Measurements from ENCODE around the gene FDXR. TPM values are rescaled to one million over a fixed set of nuclear protein-coding genes. Genes with fewer than 3 reads are reported as not detected.
A peak's percentile ranks its signal among the peaks of the same experiment; 100 is the strongest.

FDXR gene
- total and polyA plus RNA-seq, 9 of the 15 experiments (the other 6 are each of a cell fraction or from before 2014, with no cell fraction given) = 0.89 to 70.7 (median 30.9) TPM

- TF ChIP-seq MGA (IDR thresholded peaks at IDR 0.05) (peak; percentile 65), SMARCA4 (IDR thresholded peaks at IDR 0.05) (peak; percentile 95), ZNF449 (CRISPR knock-in tag; IDR thresholded peaks at IDR 0.05) (0 out of 2 replicates have a peak, but pooled peaks have one; percentile 24), ZEB2 (IDR thresholded peaks at IDR 0.05) (peak; percentile 95), SUPT5H (IDR thresholded peaks at IDR 0.05) (peak; percentile 46), MAFF (IDR thresholded peaks at IDR 0.05; ENCODE audit: low read length) (no peak), TCF3 (CRISPR knock-in tag; IDR thresholded peaks at IDR 0.05) (peak; percentile 63), FOSL1 (tag; conservative IDR thresholded peaks at IDR 0.05) (peak; percentile 85), ZNF511 (CRISPR knock-in tag; IDR thresholded peaks at IDR 0.05) (no peak), POLR2AphosphoS5 (IDR thresholded peaks at IDR 0.05; ENCODE audit: control insufficient read depth, insufficient read depth, low read depth, low read length) (peak; percentile 38; the same call in 1 of the 2 replicates), HIVEP1 (CRISPR knock-in tag; IDR thresholded peaks at IDR 0.05) (no peak), NR0B1 (IDR thresholded peaks at IDR 0.05; ENCODE audit: partially characterized antibody) (no peak), ETV5 (CRISPR knock-in tag; IDR thresholded peaks at IDR 0.05; ENCODE audit: low read depth) (peak; percentile 93)
These were observed 4.4 kb downstream of the FDXR start (continued) for GRCh38 chr17:74868251-74868907.
